ENCODE data around the gene USP9X.

DNA sequence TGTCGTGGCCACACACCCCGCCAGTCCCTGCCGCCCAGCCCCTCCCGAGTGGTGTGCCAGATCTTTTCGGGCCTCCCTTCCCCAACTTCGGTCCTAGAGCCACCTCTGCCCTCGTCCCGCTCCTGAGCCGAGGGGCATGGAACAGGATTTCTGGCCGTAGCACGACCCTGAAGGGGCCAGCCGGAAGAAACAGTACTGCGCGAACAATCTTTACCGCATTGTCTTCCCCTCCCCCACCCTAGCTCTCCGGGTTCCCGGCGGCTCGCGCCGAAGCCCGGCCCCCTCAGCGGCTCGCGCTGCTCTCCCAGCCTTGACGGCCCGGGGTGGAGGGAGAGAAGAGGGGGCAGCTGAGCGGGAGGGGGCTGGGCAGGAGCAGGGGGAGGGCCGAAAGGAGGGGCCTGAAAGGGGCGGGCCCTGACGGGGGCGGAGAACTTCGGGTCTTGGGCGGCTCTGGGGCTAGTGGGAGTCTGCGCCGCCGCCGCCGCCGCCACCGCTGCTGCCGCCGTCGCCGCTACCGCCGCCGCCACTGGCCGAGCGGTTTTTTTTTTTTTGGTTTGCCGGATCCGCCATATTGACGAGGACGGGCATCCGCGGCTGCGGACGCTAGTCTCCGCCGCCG is at the start of gene USP9X:
- TF ChIP-seq, protein P1, sequence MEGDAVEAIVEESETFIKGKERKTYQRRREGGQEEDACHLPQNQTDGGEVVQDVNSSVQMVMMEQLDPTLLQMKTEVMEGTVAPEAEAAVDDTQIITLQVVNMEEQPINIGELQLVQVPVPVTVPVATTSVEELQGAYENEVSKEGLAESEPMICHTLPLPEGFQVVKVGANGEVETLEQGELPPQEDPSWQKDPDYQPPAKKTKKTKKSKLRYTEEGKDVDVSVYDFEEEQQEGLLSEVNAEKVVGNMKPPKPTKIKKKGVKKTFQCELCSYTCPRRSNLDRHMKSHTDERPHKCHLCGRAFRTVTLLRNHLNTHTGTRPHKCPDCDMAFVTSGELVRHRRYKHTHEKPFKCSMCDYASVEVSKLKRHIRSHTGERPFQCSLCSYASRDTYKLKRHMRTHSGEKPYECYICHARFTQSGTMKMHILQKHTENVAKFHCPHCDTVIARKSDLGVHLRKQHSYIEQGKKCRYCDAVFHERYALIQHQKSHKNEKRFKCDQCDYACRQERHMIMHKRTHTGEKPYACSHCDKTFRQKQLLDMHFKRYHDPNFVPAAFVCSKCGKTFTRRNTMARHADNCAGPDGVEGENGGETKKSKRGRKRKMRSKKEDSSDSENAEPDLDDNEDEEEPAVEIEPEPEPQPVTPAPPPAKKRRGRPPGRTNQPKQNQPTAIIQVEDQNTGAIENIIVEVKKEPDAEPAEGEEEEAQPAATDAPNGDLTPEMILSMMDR (IDR thresholded peaks at IDR 0.05): no peak
- TF ChIP-seq POLR2A (IDR thresholded peaks at IDR 0.05): peak; percentile 79 to 84

All from adrenal gland (tissue), 5 donors.